HG03432 (cell line): ENCODE measurements around the gene VPS4A.

Experiments used
- ATAC-seq: cut with Tn5 transposase; IDR thresholded peaks from one replicate; pipeline ENCODE4 v1.9.1; 2021; ENCODE audit warnings: mild to moderate bottlenecking, moderate library complexity; ENCODE audit not compliant: unreplicated experiment

VPS4A gene

GRCh38 chr16:69363281-69363717, 52.1 kb downstream of the VPS4A start:
- ATAC-seq = no peak

DNA sequence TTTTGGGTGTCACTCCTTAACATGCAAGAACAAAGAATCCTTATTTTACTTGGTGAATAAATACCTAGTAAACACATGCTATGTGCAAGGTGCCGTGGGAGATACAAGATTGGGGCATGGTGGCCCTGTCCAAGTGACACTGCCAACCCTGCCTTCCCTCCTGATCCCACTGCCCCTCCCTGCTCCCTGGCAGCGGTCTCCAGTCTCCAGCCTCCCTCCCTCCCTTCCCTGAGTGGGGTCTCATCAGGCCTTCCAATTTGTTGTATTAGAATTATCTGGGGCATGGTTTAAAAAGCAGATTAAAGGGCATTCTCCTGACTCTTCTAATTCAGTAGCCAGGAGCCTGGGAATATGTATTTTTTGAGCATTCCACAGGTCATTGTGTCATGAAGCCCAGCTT, 52.9 kb downstream of the VPS4A start:
- no peak for ATAC-seq

GRCh38 chr16:69365901-69366300, 54.8 kb downstream of the VPS4A start:
- ATAC-seq = no peak

DNA sequence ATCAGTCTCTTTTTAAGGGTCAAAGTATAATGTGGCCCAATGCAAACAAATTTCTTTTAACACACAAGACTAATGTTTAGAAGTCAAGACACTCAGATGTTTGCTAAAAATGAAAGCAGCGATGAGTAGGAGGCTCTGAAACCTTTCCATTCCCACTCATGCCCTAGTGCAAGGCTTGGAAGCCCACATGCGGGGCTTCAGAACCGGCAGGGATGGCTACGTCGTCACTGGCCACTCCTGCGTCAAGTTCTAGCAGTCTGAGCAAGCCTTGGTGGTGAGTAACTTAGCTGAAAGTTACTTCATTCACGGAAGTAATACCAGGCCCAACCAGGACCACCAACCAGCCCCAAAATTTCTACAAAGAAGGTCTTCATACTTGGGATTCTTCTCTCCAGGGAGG, 55.3 kb downstream of the VPS4A start:
- no peak for ATAC-seq

GRCh38 chr16:69367980-69368379, 56.8 kb downstream of the VPS4A start:
- no peak for ATAC-seq

- ATAC-seq = no peak
Observed at GRCh38 chr16:69368866-69369265, 57.7 kb downstream of the VPS4A start.

GRCh38 chr16:69371564-69371963, 60.4 kb downstream of the VPS4A start:
- ATAC-seq = no peak

DNA sequence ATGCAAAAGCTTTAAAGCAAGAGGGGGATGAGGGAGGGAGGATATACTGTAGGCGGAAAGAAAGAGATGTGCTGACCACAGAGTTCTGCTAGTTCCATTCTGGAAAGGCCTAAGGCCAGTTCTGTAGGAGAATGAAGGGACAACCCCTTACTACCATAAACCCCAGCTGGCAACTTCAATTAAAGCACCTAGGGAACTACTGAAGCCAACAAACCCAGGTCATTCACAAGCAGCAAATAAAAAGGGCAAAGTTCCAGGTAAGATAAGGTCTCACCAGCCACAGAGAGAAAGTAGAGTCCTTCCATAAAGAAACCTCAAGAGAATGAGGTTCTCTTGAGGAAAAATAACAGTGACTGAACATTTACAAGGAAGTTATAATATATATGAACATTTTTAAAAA, 61.9 kb downstream of the VPS4A start:
- no peak for ATAC-seq
